Stimulated activated CD4-positive, alpha-beta T cell treated with anti-CD3 and anti-CD28 coated beads, Interleukin-2, amount 100 ng/mL, for 4 hours (primary cell): ENCODE measurements around the gene PAX7.
"Not testable (repeated sequence)": the region's sequence is repeated elsewhere in the genome, so short reads cannot be mapped to it uniquely, and the experiment has no call there.

ENCODE experiments used
- DNase-seq: peaks from one replicate; pipeline ENCODE4 v3.0.0-alpha.2; 2020; ENCODE audit warnings: low read depth

Gene PAX7

GRCh38 chr1:18761948-18762840 is 131.5 kb downstream of the PAX7 start:
- no peak for DNase-seq

GRCh38 chr1:18764362-18764761 is 133.7 kb downstream of the PAX7 start:
- DNase-seq, result no peak

- DNase-seq, result no peak
Measured at GRCh38 chr1:18765725-18766124, 135.1 kb downstream of the PAX7 start.

GRCh38 chr1:18766328-18766727 is 135.7 kb downstream of the PAX7 start:
- DNase-seq, result no peak

- not testable (repeated sequence) for DNase-seq
Measured at GRCh38 chr1:18767576-18767975, 136.9 kb downstream of the PAX7 start.

GRCh38 chr1:18768086-18768485 is 137.4 kb downstream of the PAX7 start:
- DNase-seq, result no peak

- no peak for DNase-seq
Measured at GRCh38 chr1:18769140-18769539, 138.5 kb downstream of the PAX7 start.

- no peak for DNase-seq
Measured at GRCh38 chr1:18770799-18771198, 140.2 kb downstream of the PAX7 start.

GRCh38 chr1:18773753-18774152 is 143.1 kb downstream of the PAX7 start:
- DNase-seq, result no peak

- no peak for DNase-seq
Measured at GRCh38 chr1:18775341-18775740, 144.7 kb downstream of the PAX7 start.

- DNase-seq, result no peak
Measured at GRCh38 chr1:18776777-18777176, 146.1 kb downstream of the PAX7 start.

- DNase-seq, result no peak
Measured at GRCh38 chr1:18778437-18778836, 147.8 kb downstream of the PAX7 start.

GRCh38 chr1:18781031-18781430 is 150.4 kb downstream of the PAX7 start:
- no peak for DNase-seq

GRCh38 chr1:18783705-18784481 is 153.2 kb downstream of the PAX7 start:
- no peak for DNase-seq

- no peak for DNase-seq
Measured at GRCh38 chr1:18784482-18784831, 153.8 kb downstream of the PAX7 start.

GRCh38 chr1:18786149-18786548 is 155.5 kb downstream of the PAX7 start:
- no peak for DNase-seq

- DNase-seq, result no peak
Measured at GRCh38 chr1:18787825-18788385, 157.3 kb downstream of the PAX7 start.

GRCh38 chr1:18789246-18789645 is 158.6 kb downstream of the PAX7 start:
- no peak for DNase-seq

- DNase-seq, result no peak
Measured at GRCh38 chr1:18792747-18793146, 162.1 kb downstream of the PAX7 start.

GRCh38 chr1:18793164-18793563 is 162.5 kb downstream of the PAX7 start:
- no peak for DNase-seq

GRCh38 chr1:18794051-18794450 is 163.4 kb downstream of the PAX7 start:
- DNase-seq, result no peak

- DNase-seq, result no peak
Measured at GRCh38 chr1:18794561-18794960, 163.9 kb downstream of the PAX7 start.
